HG02798 (cell line): ENCODE data around the gene GRID2.
"Not testable (repeated sequence)": the region's sequence is repeated elsewhere in the genome, so short reads cannot be mapped to it uniquely, and the experiment has no call there.

Experiments
- ATAC-seq: cut with Tn5 transposase; IDR thresholded peaks from one replicate; pipeline ENCODE4 v1.9.1; 2021; ENCODE audit warnings: mild to moderate bottlenecking; ENCODE audit not compliant: unreplicated experiment, poor library complexity

GRID2 gene

DNA sequence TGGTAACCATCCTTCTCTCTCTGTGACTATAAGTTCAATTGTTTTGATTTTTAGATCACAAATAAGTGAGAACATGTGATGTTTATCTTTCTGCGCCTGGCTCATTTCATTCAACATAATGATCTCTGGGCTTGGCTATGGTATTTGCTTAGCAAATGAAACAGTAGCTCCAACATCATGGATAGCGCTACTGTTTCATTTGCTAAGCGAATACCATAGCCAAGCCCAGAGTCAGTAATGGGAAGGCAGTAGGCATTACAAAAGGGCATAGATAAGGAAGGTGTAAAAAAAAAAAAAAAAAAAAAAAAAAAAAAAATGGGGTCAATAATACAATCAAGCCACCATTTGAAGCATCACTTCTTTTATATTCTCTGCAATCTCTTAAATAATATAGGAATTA is 1055.8 kb downstream of the GRID2 start:
- no peak for ATAC-seq

DNA sequence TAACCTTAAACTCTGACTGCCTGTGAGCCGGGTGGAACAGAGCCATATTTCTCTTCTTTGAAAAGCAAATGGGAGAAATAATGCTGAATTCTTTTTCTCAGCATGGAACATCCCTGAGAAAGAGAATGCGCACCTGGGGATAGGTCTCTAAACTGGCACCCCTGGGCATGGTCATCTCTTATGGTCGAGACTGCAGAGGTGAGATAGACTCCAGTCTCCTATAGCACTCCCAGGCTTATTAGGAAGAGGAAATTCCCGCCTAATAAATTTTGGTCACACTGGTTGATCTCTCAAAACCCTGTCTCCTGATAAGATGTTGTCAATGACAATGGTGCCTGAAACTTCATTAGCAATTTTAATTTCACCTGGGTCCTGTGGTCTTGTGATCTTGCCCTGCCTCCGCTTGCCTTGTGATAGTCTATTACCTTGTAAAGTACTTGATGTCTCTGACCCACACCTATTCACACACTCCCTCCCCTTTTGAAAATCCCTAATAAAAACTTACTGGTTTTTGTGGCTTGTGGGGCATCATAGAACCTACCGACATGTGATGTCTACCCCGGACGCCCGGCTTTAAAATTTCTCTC is 1062.5 kb downstream of the GRID2 start:
- ATAC-seq, result not testable (repeated sequence)

DNA sequence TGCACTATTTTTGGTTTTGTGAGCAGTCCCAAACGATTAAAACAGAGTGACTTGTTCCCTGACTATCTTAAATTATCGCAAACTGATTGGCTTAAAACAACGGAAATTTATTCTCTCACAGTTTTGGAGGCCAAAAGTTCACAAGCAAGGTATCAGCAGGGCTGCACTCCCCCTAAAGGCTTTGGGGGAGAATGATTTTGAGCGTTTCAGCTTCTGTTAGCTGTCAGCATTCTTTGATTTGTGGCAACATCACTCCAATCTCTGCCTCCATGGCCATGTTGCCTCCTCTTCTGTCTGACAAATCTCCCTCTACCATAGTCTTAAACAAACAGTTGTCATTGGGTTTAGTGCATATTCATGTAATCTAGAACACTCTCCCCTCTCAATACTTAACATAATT is 1065.2 kb downstream of the GRID2 start:
- ATAC-seq, result no peak

- ATAC-seq, result no peak
Observed at GRCh38 chr4:93370256-93370655, 1066.5 kb downstream of the GRID2 start.

DNA sequence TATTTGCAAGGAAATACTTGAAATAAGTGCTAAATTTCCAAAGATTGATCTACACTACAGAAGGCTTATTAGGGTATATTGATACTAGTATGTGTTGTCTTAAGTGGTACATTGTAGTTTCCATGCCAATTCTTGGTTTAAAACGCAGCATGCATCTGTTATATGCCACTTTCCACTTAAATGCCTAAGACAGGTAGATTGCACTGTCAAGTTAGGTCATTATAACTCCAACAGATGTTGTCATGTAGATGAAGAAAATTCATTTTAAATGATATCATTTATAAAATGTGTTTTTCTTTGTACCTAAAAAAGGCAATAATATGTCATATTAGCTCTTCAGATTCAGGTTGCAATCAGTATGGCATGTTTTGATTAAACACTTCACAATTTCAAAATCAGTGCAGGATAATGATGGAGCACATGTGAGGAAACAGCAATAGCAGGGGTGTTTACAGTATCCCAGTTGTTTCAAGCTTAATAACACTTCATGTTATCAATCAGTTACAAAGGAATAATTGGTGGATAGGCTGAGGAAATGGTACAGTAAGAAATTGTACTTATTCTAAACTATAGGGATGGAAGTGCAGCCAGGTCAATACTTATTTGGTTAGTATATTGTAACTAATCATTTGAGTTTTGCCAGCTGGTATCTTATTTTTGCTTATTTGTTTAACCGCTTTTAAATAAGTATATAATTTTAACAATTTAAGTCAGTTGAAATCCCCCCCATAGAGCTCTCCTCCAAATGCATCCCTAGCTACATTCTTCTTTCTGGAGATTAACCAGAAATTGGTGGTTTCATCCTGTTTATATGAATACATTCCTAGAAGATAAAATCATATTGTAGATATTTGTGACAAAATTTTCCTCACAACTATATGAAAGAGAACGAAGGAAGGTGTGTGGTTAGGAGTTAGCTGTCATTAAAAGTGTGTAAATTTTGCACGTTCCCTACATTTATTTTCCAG is 1070.4 kb downstream of the GRID2 start:
- ATAC-seq, result no peak

GRCh38 chr4:93384241-93384640 is 1080.5 kb downstream of the GRID2 start:
- no peak for ATAC-seq

GRCh38 chr4:93384887-93385286 is 1081.1 kb downstream of the GRID2 start:
- ATAC-seq, result no peak

- no peak for ATAC-seq
Observed at GRCh38 chr4:93394545-93395081, 1090.8 kb downstream of the GRID2 start.

DNA sequence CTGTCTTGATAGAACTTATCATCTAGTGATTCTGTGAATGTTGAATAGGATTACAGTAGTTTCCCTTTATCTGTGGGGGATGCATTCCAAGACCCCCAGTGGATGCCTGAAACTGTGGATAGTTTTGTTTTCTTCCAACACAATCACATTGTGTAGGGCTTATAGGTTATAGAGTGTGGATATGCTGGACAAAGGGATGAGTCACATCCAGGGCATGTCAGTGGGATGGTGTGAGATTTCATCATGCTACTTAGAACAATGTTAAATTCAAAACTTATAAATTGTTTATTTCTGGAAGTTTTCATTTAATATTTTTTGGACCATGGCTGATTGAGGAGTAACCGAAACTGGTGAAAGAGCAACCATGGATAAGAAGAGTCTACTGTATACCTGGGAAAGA is 1092.5 kb downstream of the GRID2 start:
- no peak for ATAC-seq

DNA sequence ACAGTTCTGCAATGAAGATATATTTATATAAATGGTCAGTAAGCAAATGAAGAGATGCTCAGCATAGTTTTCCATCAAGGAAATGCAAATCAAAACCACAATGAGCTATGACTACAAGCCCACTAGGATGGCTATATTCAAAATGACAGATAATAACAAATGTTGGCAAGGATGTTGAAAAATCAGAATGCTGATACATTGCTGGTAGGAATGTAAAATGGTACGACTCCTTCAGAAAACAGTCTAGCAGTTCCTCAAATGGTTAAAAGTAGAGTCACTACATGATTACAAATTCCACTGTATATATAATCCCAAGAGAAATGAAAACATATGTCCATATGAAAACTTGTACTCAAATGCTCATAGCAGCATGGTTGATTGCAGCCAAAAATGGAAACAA is 1099.8 kb downstream of the GRID2 start:
- ATAC-seq, result no peak

DNA sequence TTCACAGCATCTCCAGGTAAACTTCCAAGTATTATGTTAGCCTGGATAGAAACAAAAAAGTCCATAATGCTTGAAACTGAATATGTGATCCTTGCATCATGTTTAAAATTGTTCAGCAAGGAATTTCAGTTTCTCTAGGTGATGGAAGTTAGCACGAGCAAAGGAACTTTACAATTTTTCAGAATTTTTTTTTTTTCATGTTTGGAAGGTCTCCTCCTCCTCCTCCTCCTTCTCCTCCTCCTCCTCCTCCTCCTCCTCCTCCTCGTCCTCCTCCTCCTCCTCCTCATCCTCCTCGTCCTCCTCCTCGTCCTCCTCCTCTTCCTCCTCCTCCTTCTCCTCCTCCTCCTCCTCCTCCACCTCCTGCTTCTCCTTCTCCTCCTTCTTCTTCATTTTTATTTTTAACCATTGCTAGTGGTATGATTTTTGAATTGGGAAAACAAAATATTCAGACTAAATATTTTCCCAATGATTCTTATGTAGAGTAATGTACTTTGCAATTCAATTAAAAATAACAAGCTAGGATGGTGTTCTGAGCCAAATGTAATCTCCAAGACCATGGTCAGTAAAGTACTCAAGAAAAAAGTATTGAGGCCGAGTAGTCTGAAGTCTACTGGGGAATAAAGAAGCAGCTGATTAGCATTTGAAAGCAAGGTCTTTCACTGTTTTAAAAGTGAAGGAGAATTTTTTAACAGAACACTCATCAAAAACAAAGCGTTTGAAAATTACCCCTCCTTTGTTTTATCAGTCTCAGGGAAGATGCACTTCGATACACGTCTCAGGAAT is 1103.9 kb downstream of the GRID2 start:
- ATAC-seq, result no peak

DNA sequence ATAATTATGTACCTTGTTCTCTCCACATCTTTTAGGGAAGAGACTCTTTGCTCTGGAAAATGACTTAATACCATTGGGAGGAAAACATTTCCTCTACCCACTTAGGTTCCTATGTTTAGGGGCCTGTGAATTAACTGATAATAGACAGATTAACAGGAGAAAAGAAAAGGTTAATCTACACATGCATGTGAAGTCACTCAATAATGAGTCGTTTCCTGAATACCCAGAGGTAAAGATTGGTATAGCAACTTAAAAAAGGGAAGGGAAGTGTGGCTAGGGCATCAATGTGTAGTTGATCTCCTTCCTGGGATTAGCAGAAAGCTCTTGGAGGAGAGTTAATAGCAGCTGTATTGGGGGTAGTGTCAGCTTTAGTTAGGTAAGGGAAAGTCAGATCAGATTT is 1105.3 kb downstream of the GRID2 start:
- no peak for ATAC-seq

- no peak for ATAC-seq
Observed at GRCh38 chr4:93414041-93414550, 1110.3 kb downstream of the GRID2 start.

DNA sequence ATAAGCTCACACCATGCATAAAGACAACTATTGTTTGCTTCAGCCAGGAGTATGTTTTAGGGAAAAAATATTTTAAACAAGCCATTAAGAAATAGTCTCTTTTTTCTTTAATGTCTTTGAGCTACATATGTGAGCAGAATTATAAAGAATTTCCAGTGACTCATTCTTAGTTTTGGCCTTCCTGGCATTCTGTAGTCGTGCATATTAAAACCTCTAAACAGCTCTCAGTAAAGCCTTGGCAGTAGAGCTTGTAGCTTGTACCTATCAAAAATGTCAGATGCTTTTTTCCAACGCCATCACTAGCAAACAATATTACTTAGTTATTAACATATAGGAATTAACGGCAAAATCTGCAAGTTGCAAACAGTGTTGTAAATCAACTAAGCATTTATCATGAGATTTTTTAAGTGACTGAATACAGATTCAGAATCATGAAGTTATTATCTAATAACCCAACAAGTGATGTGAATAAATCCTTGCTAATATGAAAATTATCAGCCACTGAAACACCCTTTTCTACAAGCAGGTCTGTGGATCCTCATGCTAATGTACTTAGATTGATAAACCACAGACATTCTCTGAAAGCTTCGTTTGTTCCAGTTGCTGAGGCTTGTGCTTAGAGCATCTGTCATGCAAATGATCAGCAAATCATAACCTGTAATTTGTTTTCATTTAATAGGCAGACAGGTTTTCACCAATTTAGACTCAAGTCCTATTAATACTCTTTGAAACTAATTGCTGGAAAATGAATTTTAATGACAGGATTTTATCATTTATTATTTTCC is 1112.8 kb downstream of the GRID2 start:
- no peak for ATAC-seq

DNA sequence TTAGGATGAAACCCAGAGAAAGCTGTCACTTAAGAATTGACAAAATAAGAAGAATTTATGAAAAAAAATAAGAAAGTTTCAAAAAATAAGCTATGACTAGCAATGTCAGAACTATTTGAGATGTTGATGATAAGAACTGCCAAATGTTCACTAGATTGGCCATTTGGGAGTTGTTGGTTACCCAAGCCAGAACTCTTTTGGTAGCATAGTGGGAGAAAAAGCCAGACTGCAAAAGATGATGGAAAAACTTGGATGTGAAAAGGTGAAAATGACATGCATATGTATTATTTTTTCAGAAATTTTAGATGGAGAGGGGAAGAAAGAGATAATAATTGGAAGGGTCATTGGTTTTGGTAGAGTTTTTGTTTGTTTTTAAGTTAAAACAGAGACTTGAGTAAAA is 1127.6 kb downstream of the GRID2 start:
- no peak for ATAC-seq

- no peak for ATAC-seq
Observed at GRCh38 chr4:93433840-93434239, 1130.1 kb downstream of the GRID2 start.

DNA sequence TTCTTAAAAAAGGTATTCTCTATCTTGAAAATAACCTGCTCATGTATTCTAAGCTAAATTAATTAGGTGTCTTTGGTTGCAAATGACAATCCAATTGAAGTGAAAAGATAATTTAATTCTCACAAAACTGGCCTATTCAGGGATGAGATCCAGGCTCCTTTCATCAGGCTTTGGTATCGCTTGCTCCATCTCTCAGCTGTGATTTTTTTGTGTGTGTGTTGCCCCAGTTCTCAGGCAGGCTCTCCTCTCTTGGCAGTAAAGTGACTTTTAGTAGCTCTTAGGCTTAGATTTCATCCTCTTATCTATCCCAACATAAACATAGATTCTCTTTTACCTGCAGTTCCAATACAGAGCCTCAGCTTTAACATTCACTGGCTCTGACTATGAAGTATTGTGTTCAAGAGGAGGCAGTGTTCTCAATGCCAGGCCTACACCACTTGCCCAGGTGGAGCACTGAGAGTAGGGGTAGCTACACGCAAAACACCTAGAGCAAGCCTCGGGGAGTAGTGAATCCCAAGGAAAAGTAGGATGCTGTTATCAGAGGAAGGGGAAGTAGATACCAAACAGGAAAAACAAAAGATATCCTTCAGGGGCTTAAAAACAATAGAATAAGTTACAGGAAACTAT is 1132.3 kb downstream of the GRID2 start:
- no peak for ATAC-seq

- ATAC-seq, result no peak
Observed at GRCh38 chr4:93437991-93438390, 1134.2 kb downstream of the GRID2 start.

- no peak for ATAC-seq
Observed at GRCh38 chr4:93444860-93445259, 1141.1 kb downstream of the GRID2 start.
